ENCODE measurements around the gene KIFC3.

- TF ChIP-seq POLR2A (IDR thresholded peaks at IDR 0.05): no peak
- no peak for TF ChIP-seq CTCF (IDR thresholded peaks at IDR 0.05)
These were observed 19.1 kb upstream of the KIFC3 start for GRCh38 chr16:57821149-57821971.

Measured in vagina (tissue), 2 donors.